Stimulated activated CD8-positive, alpha-beta memory T cell treated with anti-CD3 and anti-CD28 coated beads, Interleukin-4, amount 100 ng/mL, for 24 hours (primary cell): ENCODE measurements around the gene FRK.
"Not testable (repeated sequence)": the region's sequence is repeated elsewhere in the genome, so short reads cannot be mapped to it uniquely, and the experiment has no call there.

Experiments
- DNase-seq: peaks from one replicate; pipeline ENCODE4 v3.0.0-alpha.2; 2020; ENCODE audit warnings: low read depth

Gene FRK

GRCh38 chr6:116004841-116005815 lies 55.6 kb downstream of the FRK start:
- no peak for DNase-seq

- no peak for DNase-seq
These were observed 57.0 kb downstream of the FRK start for GRCh38 chr6:116003668-116004067.

- no peak for DNase-seq
These were observed 57.9 kb downstream of the FRK start for GRCh38 chr6:116002756-116003155.

GRCh38 chr6:115999235-115999634 lies 61.5 kb downstream of the FRK start:
- DNase-seq: no peak

- DNase-seq: no peak
These were observed 62.6 kb downstream of the FRK start for GRCh38 chr6:115997990-115998585.

- DNase-seq: no peak
These were observed 74.7 kb downstream of the FRK start for GRCh38 chr6:115986026-115986425.

- DNase-seq: no peak
These were observed 75.9 kb downstream of the FRK start for GRCh38 chr6:115984809-115985208.

- DNase-seq: no peak
These were observed 76.7 kb downstream of the FRK start for GRCh38 chr6:115983998-115984397.

GRCh38 chr6:115982453-115982852 lies 78.2 kb downstream of the FRK start:
- no peak for DNase-seq

- no peak for DNase-seq
These were observed 83.5 kb downstream of the FRK start for GRCh38 chr6:115977220-115977619.

- no peak for DNase-seq
These were observed 84.3 kb downstream of the FRK start for GRCh38 chr6:115976321-115976870.

GRCh38 chr6:115972679-115973078 lies 88.0 kb downstream of the FRK start:
- DNase-seq: no peak

GRCh38 chr6:115971785-115972184 lies 88.9 kb downstream of the FRK start:
- no peak for DNase-seq

GRCh38 chr6:115969930-115970273 lies 90.8 kb downstream of the FRK start:
- DNase-seq: no peak

GRCh38 chr6:115969207-115969929 lies 91.3 kb downstream of the FRK start:
- no peak for DNase-seq

- not testable (repeated sequence) for DNase-seq
These were observed 100.4 kb downstream of the FRK start for GRCh38 chr6:115960286-115960685.

- no peak for DNase-seq
These were observed 101.7 kb downstream of the FRK start for GRCh38 chr6:115958958-115959357.

GRCh38 chr6:115954740-115955139 lies 106.0 kb downstream of the FRK start:
- no peak for DNase-seq

- DNase-seq: no peak
These were observed 111.9 kb downstream of the FRK start for GRCh38 chr6:115948751-115949150.

GRCh38 chr6:115947966-115948541 lies 112.6 kb downstream of the FRK start:
- DNase-seq: no peak

- no peak for DNase-seq
These were observed 114.9 kb downstream of the FRK start for GRCh38 chr6:115945812-115946211.

GRCh38 chr6:115945306-115945705 lies 115.4 kb downstream of the FRK start:
- DNase-seq: no peak
